ENCODE results near the gene ATP4B.

The ATP4B gene

DNA sequence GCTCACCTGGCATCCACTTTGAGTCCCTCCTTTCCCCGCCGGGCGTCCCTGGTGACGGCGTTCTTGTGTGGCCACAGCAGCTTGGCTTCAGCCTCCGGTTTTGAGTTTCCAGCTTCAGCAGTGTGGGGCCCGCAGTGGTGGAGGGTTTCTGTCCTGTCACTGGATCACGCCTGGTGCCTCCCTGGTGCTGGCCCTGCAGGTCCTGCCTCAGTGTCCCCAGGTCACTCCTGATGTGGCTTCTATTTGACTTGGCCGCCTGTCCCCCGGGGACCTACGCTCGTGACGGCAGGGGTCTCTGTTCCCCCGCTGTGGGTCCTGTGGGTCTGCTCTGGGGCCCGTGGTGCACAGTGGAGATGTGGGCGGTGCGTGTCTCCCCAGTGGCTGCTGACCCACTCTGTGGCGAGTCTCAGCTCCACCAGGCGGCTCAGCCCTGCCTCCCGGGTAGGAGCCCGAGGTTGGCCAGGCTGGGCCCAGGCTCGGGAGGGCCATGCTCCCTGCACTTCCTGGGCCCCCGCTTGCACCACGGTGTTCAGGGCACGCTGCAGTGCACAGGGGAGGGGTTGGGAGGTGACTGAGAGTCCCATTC is 1.9 kb downstream of the ATP4B start:
- no peak for DNase-seq

DNA sequence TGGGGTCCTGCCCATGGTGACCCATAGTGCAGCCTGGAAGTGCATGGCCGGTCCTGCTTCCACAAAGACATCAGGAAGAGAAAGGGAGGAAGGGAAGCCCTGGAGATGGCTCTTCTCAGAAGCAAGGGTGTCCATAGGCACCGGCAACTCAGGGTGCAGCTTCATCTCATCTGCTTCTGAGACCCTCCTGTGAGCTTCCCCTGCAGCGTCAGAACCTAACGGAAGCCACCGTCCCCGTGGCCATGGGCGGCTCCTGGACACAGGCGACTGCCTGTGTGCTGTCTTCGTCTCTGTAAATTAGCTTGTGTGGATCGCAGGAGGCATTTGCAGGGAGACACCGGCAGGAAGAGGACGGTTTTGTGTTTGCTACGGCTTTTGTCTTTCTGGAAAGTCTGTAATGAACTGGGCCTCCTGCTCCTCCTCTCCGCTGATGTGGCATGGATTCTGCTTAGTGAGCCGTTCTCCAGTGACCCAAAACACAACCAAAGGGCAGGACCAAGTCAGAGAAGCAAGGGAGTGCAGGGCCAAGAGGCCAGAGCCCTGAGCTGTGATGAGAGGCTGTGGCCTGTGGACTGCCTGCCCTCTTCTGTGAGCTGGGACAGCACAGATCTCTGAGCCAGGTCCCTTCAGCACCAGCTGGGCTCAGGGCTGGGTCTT is 2.5 kb downstream of the ATP4B start:
- no peak for DNase-seq

DNA sequence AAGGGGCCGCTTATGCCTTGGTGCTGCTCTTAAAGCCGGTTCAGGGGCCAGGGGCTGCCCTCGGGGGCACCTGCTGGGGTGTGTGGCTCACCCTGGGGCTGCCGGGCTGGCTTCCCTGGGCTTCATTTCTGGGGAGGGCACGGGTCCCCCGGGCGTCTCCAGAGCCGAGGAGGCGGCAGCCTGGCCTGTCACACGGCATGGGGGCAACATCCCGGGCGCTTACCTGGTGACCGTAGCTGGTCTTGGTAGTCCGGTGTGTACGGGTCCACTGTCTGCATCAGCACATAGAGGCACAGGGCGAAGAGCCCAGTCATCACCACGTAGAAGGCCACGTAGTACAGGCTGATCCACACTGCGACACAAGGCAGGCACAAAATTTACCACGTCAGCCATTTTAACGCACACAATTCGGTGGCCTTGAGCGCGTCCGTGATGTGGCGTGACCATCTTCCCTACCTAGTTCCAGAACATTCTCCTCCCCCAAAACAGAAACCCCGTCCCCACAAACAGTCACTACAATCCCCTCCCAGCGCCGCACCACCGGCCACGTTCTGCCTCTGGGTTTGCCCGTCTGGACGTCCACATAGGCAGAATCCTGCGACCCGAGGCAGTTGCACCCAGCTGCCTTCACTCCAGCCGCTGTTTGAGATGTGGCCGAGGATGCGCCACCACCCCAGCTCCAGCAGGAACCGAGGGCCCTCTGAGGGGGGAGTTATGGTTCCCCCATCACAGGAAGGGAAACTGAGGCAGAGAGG is 3.2 kb downstream of the ATP4B start:
- DNase-seq, result no peak

DNA sequence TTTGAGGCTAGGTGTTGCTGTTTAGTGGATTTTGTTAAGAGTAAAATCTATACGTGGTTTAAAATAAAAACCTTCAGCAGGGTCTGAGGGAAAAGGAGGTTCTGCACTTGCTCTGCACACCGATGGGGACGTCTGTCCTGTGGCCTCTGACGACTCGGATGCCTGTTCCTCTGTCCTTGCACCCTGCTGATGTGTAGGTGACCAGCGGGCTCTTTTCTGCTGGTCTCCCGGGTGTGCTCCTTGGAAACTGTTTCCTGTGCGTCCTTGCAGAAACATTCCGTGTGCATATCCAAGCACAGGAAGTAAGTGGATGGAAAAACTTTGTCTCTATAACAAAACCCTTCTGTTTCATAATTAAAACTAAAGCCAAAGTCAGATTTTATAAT is 3.8 kb downstream of the ATP4B start:
- no peak for DNase-seq

DNA sequence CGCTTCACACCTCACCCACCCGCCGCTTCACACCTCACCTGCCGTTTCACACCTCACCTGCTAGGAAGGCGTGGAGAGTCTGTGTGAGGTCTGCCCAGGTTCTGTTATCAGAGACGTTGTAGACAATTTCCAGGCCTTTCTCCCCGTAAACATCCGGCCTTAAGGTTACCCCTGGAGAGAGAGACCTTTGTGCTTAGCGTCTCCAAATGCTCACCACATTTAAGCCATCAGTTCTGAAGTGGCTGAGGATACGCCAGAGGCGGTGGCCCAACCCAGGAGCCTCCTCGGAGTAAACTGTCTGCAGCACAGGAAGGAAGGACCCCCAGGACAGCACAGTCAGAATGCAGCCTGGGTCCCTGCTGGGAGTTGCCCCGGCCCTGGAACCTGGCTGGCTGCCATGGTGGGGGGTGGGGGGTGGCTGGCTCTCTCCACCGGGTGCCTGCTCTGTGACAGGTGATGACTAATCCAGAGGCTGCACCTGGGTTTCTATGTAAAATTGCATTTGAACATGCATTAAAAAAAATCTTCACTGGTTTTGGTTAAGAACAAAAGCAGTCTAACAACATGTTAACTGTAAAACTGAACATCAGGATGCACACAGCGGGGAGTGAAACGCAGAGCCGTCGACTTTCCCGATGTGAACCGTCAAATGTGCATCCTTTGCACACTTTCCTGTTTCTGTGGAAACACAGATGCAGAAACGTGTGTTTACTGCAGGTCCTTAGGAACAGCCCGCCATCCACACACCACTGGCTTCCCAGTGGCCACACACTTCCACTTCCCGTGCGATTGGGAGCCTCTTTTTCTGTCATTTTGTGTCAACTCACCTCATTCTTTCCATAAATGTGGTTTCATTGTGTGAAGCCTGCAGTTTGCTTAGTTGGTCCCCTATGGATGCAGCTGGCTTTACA is 4.5 kb downstream of the ATP4B start:
- no peak for DNase-seq

DNA sequence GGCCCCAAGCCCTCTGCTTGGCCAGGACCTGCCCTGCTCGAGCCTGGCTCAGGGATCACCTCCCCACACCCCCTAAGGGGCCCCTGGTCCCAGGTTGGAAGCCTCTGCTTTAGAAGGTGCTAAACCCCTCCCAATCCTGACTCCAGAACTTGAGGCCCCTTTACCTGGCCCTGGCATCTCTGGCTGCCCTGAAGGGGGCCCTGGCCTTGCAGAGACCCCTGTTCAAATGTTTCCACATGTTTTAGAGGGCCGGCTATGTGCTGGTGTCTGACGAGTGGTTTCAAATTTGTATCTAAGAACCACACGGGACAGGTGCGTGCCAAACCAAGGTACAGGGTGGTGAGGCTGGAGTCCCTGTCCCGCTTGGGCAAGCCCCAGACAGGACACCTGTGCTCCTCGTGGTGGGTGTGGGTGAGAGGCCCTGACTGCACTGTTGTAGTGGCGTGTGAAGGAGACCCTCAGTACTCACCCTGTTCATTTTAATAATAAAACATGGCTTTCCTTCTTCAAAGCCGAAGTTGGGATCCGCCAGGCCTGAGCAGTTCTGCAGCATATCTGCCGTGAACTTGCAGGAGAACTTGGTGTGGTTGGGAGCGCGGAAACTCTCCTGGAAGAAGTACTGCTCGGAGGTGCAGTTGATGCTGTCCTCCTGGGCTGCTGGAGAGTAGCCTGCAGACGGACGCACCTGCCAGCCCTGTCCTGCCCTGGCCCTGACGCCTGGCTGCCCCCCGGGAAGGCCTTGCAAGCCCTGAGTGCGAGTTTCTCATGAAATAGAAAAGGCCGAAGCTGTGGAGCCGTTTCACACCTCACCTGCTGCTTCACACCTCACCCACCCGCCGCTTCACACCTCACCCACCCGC is 5.4 kb downstream of the ATP4B start:
- DNase-seq, result no peak

DNA sequence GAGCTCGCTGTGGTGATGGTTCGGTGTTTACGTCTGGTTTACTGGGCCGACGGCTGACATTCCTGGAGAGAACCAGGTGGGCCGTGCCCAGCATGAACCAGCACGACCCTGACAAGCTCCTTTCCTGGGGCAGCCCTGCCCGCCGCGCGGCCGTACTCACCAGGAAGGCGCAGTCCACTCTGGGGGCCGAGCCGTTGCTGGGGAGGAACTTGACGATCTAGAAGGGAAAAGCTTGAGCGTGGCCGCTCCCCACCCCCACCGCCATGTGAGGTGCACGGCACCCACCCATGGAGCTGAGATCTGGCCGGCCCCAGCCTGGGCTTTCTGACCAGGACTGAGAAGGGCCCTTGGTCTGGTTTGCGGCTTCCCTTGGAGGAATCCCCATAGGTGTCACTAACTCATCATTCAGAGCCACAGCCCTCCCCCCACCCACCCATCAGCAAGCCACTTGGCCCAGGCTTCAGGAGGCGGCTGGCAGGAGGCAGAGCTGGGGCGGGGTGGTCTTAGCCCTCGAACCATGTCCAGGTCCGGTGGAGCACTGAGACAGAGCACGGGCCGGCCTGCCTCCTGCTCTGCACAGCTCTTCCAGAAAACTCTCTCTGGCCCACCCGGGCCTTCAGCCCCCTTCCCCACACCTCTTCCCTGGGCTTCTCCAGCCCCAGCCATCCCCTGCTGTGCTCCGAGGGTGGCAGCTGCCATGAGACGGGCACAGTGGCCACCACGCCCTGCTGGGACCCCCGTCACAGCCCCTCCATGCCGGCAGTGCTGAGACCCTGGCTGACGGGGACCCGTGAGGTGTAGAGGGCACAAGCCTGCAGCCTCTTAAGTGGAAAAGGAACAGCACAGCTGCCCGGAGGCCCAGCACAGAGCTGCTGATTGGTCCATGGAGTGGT is 6.2 kb downstream of the ATP4B start:
- DNase-seq, result no peak

DNA sequence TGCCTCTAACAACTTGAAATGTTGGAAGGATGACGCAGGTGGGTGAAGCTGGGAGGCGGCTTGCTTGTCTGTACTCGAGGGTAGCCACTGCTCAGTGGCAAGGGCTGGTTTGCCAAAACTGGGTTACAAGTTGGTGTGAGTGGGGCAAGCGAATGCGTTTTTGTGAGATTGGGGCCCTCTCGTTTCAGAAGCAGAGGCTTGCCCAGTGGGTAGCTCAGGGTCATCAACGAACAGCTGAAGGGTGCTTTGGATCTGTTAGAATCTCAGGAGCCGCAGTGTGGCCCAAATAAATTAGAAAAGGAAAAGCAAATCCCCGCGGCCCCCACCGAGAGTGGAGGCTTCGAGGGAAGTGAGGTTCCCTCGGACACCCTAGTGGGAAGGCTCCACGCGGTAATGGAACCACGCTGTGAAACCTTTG is 7.3 kb downstream of the ATP4B start:
- DNase-seq, result no peak

DNA sequence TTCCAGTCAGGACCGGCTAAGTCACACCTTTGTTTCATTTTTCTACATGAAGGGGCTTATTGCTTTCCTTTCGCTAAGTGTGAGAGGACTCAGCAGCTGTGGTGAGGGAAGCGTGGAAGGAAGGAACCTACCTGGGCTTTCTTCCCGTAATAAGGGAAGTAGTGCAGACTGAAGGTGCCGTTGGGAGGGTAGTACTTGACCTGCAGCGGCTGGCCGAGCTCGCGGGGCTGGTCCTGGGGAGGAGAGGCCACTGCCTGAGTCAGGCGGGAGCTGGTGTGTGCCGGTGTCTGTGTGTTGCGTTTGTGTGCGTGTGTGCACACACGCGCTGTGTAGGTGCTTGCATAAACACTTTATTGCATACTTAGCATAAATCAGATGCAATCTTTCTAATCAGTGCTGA is 7.7 kb downstream of the ATP4B start:
- DNase-seq, result no peak

DNA sequence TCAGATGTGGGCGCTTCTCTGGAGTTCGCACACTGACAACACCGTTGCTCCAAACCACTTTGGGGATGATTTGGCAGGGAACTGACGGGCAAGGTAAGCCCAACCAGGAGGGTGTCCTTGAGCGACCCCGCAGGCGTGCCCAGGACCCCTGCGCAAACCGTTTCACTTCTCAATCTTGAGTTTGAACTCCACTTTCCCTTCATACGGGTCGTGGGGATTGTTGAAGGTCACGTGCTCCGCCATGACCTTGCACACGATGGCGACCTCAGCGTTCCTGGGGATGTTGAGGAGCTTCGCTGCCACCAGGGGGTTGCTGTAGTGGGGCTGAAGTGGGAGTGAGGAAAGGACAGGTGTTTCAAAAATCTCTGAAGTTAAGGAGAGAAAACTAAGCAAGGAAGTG is 8.8 kb downstream of the ATP4B start:
- DNase-seq, result no peak

DNA sequence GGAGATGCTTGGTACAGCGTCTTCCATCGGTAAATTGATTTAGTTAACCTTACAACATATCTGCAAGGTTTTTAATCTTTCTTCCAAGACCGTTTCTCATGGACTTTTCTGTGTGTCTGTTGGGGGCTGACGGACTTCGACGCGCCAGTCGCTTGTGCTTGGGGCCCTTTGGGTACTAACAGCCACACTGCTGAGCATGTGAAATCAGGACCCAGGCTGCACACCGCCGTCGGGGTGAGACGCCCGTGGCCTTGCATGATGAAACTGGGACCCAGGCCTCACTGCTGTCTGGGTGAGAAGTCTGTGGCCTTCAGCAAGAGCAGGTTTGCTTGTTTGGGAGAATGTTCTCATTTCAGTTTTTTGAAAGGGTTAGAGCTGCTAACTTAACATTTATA is 9.8 kb downstream of the ATP4B start:
- no peak for DNase-seq

DNA sequence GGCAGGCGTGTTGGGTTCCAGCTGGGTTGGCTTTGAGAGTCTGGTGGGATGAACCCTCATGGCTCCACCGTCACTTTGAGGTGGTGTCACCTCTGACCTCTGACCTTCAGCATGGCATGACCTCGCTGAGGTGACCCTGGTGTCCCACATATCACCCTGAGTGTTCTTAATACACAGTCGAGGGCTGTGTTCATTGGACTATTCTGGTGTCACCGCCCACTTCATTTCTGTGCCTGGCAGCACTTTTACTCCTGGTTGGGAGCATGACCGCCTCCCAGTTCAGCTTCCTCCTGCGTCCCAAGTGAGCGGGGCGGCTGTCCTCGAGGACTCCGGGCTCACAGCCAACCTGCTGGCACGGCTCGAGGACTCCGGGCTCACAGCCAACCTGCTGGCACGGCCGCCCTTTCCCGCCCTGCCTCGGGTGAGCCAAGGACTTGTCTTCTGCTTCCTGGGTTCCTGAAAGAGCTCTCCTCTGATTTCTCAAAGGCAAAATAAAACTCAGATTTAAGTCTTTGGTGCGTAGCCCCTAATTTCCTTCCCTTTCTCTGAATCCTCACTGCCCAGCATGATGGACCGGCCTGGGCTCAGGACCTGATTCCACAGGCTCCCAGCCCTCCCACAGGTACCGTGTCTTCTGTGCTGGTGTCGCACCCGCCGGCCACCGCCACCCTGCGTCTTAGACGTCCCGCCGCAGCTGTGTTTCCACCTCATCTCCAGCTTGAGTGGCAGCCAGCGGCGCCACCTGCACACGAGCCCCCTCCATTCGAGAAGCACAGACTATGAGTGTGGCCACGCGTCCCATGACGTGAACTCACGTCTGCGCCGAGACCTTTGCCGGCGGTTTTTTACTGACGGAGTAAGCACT is 10.4 kb downstream of the ATP4B start:
- DNase-seq, result no peak

DNA sequence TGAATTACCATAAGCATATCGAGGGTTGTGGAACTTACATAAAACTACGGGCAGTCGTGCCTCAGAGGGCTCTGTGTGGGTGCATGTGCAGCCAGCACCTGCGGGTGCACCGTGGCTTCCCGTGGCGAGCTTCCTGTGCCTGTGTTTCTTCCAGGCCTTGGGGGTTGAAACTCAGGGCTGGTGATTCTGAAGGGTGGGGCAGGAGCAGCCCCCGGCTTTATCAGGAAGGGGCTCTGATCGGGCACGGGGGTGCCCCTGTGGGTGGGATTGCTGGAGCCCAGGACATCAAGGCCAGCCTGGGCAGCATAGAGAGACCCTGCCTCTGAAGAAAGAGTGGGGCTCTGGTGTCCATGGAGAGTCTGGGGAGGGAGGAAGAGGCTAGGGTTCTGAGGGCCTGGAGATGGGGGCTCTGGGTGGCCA is 11.1 kb downstream of the ATP4B start:
- no peak for DNase-seq

DNA sequence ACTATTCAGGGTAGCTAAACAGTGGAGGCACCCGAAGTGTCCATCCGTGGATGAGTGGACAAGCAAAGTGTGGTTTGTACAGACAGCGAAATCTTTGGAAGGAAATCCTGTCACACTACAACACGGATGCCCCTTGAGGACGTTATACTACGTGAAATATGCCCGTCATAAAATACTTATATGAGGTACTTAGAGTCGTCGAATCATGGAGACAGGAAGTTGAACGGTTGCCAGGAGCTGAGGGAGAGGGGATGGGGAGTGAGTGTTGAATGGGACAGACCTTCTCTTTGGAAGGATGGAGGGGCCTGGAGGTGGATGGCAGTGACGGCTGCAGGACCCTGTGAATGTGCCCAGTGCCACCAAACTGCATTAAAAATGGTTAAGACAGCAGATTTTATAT is 11.6 kb downstream of the ATP4B start:
- DNase-seq, result no peak

DNA sequence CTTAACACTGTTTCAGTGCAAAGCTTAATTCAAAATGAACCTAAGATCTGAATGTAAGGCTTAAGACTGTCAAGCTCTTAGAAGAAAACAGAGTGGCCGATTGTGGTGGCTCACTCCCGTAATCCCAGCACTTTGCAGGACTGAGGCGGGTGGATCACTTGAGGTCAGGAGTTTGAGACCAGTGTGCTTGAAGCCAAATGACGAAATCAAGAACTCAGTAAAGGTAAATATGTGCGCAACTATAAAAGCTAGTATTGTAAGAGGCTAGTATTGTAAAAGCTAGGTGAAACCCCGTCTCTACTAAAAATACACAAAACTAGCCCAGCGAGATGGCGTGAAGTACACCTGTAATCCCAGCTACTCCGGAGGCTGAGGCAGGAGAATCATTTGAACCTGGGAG is 12.7 kb downstream of the ATP4B start:
- DNase-seq, result no peak

DNA sequence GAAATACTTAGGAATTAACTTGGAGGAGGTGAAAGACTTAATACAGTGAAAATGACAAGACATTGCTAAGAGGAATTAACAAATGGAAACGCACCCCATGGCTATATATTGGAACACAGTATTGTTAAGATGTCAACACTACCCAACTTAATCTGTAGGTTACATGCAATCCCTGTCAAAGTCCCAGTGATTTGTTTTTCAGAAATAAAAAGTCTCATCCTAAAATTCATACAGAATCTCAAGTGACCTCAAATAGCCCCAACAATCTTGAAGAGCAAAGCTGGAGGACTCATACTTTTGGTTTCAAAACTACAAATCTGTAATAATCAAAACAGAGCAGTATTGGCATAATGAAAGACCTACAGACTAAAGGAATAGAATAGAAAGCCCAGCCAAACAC is 13.2 kb downstream of the ATP4B start:
- no peak for DNase-seq

DNA sequence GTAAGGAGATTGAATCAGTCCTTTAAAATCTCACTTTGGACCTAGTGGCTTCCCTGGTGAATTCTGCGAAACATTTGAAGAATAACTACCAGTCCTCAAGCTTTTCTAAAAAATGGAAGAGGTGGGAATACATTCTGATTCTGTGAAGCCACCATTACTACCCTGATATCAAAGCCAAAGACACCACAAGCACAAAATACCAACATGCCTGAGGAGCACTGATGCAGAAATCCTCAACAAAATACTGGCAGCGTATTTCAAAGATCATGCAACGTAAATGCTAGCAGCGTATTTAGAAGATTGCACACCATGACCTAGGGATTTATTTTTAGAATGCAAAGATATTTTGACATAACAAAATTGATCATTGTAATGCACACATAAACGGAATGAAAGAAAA is 14.4 kb downstream of the ATP4B start:
- no peak for DNase-seq

DNA sequence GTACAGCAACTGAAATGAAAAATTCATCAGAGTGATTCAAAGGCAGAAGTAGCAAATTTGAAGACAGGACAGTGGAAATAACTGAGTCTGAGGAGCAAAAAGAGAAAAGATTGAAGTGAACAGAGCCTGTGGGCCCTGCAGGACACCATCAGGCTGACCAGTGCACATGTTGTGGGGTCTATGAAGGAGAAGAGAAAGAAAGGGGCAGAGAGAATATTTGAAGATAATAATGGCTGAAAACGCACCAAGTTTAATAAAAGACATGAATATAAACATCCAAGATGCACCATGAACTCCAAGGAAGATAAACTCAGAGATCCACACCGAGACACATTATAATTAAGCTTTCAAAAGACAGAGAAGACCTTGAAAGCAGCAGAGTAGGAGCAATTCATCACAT is 15.4 kb downstream of the ATP4B start:
- DNase-seq, result no peak

DNA sequence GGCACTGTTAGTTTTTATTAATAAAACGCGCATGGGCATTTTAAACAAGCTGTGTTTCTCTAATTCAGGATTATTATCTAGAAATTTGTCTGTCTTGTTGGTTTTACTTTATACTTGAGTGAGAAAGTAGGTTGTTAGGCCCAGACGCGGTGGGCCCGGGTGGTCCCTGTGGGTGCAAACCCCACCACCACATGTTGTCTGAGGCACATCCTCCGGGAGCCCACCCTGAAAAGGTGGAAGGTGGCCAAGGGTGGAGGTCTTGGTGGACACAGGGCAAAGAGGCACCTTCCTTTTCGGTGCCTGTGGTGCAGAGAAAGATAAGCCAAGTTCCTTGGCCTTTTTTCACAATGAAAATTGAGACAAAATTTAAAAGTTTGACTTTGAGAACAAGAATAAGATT is 16.6 kb downstream of the ATP4B start:
- DNase-seq, result peak; percentile 1

DNA sequence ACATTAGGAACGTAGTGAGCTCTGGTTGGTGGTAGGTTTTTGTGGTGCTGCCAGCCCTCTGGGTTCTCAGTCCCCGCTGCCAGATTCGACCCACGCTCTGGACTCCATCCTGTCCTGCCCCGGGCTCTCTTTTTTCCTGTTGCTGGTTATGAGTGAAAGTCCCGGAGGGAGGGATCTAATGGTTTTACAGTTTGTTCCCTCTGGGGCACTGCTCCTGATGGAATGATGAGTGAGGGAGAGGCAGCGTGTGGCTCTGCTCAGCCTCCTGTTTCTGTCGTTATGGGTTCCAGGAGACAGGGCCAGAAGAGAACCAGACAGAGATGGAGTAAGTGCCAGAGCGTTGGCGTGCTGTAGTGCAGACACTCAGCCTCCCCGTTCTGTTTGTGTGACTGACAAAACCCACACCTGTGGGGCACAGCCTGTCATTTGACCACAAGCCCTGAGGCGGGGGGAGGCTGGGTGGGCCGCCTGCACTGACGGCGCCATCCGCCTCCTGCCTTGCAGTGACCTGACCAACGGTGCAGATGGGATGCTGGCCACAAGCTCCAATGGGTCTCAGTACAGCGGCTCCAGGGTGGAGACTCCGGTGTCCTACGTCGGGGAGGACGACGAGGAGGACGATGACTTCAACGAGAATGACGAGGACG is 18.3 kb downstream of the ATP4B start:
- DNase-seq, result no peak
